ENCODE results near the gene PLXNA2.

The PLXNA2 gene

GRCh38 chr1:208178091-208178529, 66.1 kb downstream of the PLXNA2 start:
- DNase-seq: peak; percentile 64

DNA sequence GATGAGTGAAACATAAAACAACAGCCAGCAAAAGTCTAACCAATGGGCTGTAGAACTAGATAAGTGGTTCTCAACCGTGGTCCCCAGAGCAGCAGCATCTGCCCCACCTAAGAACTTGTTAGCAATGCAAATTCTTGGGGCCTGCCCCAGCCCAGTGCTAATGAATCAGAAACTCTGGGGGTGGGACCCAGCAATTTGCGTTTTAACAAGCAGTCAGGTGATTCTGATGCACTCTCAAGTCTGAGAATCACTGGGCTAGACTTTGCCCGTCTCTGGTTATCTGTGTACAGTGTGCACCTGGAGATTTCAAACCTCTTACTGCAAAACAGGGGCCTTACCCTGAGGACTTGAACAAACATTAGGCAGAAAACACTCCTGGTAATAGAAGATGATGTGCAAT, 66.5 kb downstream of the PLXNA2 start:
- no peak for DNase-seq

DNA sequence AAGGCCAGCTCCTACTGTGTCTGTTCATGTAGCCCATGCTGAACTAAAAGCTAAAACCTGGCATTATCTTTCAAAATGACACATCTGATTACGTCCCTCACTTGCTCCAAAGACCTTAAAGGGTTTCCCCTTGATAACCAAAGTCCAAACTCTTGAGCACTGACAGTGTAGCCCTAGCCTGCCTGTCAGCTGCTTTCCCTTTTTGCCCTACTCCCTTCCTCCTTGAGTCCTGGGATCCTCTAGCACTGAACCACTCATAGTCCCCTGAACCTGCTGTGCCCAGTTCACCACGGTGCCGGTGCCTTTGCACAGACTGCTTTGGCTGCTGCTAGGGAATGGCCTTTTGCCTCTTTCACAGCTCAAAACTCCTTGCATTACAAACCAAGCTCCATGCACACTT, 67.5 kb downstream of the PLXNA2 start:
- DNase-seq: no peak

DNA sequence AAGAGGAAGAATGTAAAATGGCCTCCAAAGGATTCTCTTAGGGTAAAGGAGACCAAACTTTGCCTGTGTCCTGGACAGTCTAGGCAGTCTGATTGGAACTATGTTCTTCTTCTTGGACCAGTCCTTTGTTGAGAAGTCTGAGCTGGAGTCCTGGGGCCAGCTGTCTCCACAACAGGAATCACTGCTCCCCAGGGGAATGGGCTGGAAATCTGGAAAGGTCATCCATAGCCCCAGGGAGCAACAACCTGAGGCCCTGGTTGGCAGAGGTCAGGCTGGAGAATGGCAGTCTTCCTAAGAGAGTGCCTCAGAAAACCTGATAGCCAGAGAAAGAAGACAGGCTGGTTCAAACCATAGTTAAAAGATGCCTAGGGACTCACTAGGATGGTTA, 68.7 kb downstream of the PLXNA2 start:
- no peak for DNase-seq

GRCh38 chr1:208174731-208175507, 69.3 kb downstream of the PLXNA2 start:
- no peak for DNase-seq

DNA sequence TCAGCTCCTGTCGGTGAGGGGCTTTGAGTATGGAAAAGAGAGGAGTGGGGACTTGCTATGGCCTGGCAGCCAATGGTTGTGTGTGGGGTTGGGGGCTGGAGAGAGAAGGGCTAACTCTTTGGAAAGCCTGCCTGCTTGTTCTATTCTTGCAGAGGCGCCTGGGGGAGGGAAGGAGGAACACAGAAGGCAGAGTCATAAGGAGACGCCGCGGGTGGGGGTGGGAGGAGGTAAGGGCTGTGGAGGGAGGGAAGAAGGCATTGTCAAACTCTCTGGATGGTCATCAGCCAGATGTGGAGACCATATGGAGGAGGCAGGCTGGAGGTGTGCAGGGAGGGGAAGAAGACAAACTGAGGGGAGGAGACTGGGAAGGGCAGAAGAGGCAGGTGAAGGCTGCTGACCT, 70.0 kb downstream of the PLXNA2 start:
- DNase-seq: no peak

GRCh38 chr1:208173749-208174148, 70.4 kb downstream of the PLXNA2 start:
- no peak for DNase-seq

- DNase-seq: no peak
Measured at GRCh38 chr1:208172423-208173145, 71.6 kb downstream of the PLXNA2 start.

DNA sequence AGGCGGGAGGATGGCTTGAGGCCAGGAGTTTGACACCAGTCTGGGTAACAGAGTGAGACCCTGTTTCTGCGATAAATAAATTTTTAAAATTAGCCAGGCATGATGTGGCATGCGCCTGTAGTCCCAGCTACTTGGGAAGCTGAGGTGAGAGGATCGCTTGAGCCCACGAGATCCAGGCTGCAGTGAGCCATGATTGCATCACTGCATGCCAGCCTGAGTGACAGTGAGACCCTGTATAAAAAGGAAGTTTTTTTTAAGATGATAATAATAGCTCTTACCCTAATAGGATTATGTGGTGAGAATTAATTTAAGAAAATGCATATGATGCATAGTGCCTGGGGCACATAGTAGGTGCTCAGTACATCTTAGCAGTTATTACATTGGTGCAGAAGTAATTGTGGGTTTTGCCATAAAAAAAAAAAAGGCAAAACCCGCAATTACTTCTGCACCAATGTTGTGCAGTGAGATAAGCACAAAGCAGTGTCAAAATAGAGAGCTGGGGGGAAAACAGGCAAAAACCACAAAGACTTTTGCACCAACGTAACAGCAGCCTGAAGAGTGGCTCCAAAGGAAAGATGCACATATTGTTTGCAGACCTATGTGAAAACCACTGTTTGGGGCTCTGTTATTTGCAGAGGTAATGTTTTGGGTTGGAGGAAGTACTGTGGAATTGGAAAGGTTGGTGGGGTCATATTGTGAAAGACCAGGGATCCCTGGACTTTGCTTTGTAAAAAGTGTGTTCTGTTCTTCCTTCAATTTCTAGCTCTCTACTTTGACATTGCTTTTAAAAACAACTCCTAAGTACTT, 72.4 kb downstream of the PLXNA2 start:
- no peak for DNase-seq

DNA sequence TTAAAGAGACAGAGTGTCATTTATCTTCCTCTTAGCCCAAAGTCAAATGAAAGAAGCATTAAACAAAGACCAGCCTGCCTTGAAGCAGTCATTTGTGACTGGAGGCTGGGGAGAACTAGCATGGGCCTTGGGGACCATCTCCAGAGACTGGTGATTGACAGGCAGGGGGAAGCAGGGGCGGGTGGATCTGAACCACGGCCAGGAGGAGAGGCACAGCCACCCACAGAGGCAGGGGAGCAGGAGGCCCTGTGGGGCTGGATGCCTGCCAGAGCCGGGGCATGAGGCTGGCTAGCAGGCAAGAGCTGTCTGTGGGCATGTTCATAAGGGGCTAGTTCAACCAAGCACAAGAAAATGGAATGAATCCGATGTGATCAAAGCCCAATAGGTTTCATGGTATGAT, 73.9 kb downstream of the PLXNA2 start:
- DNase-seq: peak; percentile 25

GRCh38 chr1:208169081-208169879, 74.9 kb downstream of the PLXNA2 start:
- DNase-seq: no peak

- no peak for DNase-seq
Measured at GRCh38 chr1:208167261-208167869, 76.8 kb downstream of the PLXNA2 start.

DNA sequence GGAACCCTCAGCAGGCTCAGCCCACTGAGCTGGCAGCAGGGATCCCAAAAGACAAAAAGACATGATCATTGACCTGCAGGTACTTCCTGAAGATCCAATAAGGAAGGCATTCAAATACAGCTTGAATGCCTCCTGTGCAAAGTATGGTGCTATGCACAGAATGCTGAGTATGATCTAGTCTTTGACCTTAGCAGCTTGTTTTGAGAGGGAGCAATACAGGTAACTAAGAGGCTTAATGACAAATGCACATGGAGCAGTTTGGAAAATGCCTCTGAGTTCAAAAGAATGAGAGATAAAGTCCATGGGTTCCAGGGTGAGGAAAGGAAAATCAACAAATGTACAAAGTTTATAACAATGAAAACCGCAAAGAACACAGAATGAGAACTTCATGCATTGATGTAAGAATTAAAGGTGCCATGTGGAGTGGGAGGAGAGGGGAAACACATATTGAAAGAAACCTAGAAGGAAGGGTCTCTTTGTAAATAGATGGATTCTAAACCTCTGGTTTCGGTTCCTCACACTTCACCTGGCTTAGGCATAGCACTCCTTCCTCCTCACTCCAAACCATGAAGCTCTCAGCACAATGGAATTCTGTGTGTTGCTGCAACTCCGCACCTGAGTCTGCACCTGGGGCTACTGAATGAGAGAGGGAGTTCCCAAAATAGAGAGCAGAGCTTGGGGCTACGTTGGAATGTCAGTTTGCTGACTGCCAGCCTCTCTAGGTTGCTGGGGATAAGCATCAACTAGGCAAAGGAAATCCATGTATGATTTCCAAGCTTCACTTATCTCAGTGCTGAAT, 77.6 kb downstream of the PLXNA2 start:
- no peak for DNase-seq

GRCh38 chr1:208165659-208166058, 78.5 kb downstream of the PLXNA2 start:
- DNase-seq: no peak

- no peak for DNase-seq
Measured at GRCh38 chr1:208164609-208165008, 79.6 kb downstream of the PLXNA2 start.

GRCh38 chr1:208163539-208163938, 80.6 kb downstream of the PLXNA2 start:
- DNase-seq: no peak

DNA sequence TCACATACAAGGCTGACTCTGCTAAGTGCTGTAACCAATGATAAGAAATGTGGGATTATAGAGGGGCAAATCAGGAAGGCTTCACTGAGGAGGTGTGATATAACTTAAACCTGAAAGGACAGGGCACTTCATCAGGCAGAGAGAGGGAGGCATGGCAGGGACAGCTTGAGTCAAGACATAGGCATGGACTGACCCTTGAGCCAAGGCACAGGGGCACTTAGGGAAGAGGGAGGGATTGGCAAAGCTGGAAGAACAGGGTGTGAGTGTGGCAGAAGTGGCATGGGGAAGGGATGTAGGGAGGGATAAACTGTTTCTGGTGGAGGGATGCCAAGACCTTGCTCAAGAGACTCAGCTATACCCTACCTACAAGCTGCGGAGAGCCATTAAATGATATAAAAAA, 81.3 kb downstream of the PLXNA2 start:
- peak; percentile 10 for DNase-seq

GRCh38 chr1:208161656-208162375, 82.4 kb downstream of the PLXNA2 start:
- DNase-seq: no peak

- DNase-seq: no peak
Measured at GRCh38 chr1:208161005-208161404, 83.2 kb downstream of the PLXNA2 start.

GRCh38 chr1:208160259-208160819, 83.8 kb downstream of the PLXNA2 start:
- DNase-seq: no peak
